GM12874 (cell line): ENCODE measurements around the gene ZNF532.

ENCODE experiments used
- CTCF ChIP-seq: IDR thresholded peaks from 2 replicates; pipeline ENCODE4 v1.5.1; 2011; ENCODE audit warnings: low read depth, mild to moderate bottlenecking, control low read depth, low read length, moderate library complexity; ENCODE audit not compliant: insufficient read depth

Gene ZNF532

GRCh38 chr18:58881477-58881876 lies 16.8 kb downstream of the ZNF532 start:
- TF ChIP-seq CTCF: no peak

- TF ChIP-seq CTCF: no peak
Measured at GRCh38 chr18:58882044-58882443, 17.4 kb downstream of the ZNF532 start.

GRCh38 chr18:58882686-58883085 lies 18.0 kb downstream of the ZNF532 start:
- no peak for TF ChIP-seq CTCF

- TF ChIP-seq CTCF: no peak
Measured at GRCh38 chr18:58884680-58885079, 20.0 kb downstream of the ZNF532 start.

GRCh38 chr18:58886431-58886830 lies 21.8 kb downstream of the ZNF532 start:
- no peak for TF ChIP-seq CTCF

- TF ChIP-seq CTCF: no peak
Measured at GRCh38 chr18:58886864-58887612, 22.4 kb downstream of the ZNF532 start.

- TF ChIP-seq CTCF: no peak
Measured at GRCh38 chr18:58887613-58887963, 22.9 kb downstream of the ZNF532 start.
